AG08396 (cell line): ENCODE results near the gene EML6.
A peak's percentile ranks its signal among the peaks of the same experiment; 100 is the strongest.
"Not testable (repeated sequence)": the region's sequence is repeated elsewhere in the genome, so short reads cannot be mapped to it uniquely, and the experiment has no call there.

Source experiments
- DNase-seq: peaks from one replicate; pipeline ENCODE4 v3.0.0; 2012; ENCODE audit warnings: low spot score, mixed read lengths

The EML6 gene

GRCh38 chr2:54966837-54967236, 243.4 kb downstream of the EML6 start:
- DNase-seq: no peak

- no peak for DNase-seq
These were observed 243.8 kb downstream of the EML6 start for GRCh38 chr2:54967269-54967668.

- no peak for DNase-seq
These were observed 244.4 kb downstream of the EML6 start for GRCh38 chr2:54967759-54968365.

- DNase-seq: no peak
These were observed 245.2 kb downstream of the EML6 start for GRCh38 chr2:54968561-54969218.

GRCh38 chr2:54969295-54969939, 246.0 kb downstream of the EML6 start:
- DNase-seq: no peak

- DNase-seq: no peak
These were observed 246.5 kb downstream of the EML6 start for GRCh38 chr2:54969940-54970338.

GRCh38 chr2:54975175-54975574, 251.7 kb downstream of the EML6 start:
- no peak for DNase-seq

GRCh38 chr2:54975598-54976492, 252.4 kb downstream of the EML6 start:
- no peak for DNase-seq

- no peak for DNase-seq
These were observed 253.7 kb downstream of the EML6 start for GRCh38 chr2:54977149-54977548.

- DNase-seq: no peak
These were observed 256.0 kb downstream of the EML6 start for GRCh38 chr2:54979321-54980044.

GRCh38 chr2:54981385-54981784, 257.9 kb downstream of the EML6 start:
- no peak for DNase-seq

- DNase-seq: no peak
These were observed 260.1 kb downstream of the EML6 start for GRCh38 chr2:54983345-54984220.

GRCh38 chr2:54984476-54984875, 261.0 kb downstream of the EML6 start:
- no peak for DNase-seq

- DNase-seq: no peak
These were observed 262.8 kb downstream of the EML6 start for GRCh38 chr2:54986264-54986663.

GRCh38 chr2:54988612-54989011, 265.1 kb downstream of the EML6 start:
- no peak for DNase-seq

- not testable (repeated sequence) for DNase-seq
These were observed 267.2 kb downstream of the EML6 start for GRCh38 chr2:54990694-54991093.

- no peak for DNase-seq
These were observed 272.1 kb downstream of the EML6 start for GRCh38 chr2:54995553-54995952.

- DNase-seq: no peak
These were observed 274.4 kb downstream of the EML6 start for GRCh38 chr2:54997826-54998225.

GRCh38 chr2:54999182-54999581, 275.7 kb downstream of the EML6 start:
- DNase-seq: peak; percentile 29

GRCh38 chr2:55000341-55000740, 276.9 kb downstream of the EML6 start:
- no peak for DNase-seq

GRCh38 chr2:55001716-55002115, 278.3 kb downstream of the EML6 start:
- DNase-seq: no peak
